HG03045 (cell line): Measurements from ENCODE around the gene SRC.

Experiments used
- ATAC-seq: cut with Tn5 transposase; IDR thresholded peaks from one replicate; pipeline ENCODE4 v1.9.1; 2021; ENCODE audit warnings: mild to moderate bottlenecking, moderate library complexity; ENCODE audit not compliant: unreplicated experiment

Gene SRC

GRCh38 chr20:37393863-37394542, 48.1 kb downstream of the SRC start:
- ATAC-seq = no peak

GRCh38 chr20:37394543-37395409, 48.8 kb downstream of the SRC start:
- no peak for ATAC-seq

GRCh38 chr20:37395410-37395797, 49.5 kb downstream of the SRC start:
- ATAC-seq = no peak

- ATAC-seq = no peak
Observed at GRCh38 chr20:37395921-37396415, 50.0 kb downstream of the SRC start.

- ATAC-seq = no peak
Observed at GRCh38 chr20:37396416-37397075, 50.6 kb downstream of the SRC start.

GRCh38 chr20:37397076-37397953, 51.4 kb downstream of the SRC start:
- no peak for ATAC-seq

GRCh38 chr20:37397954-37398749, 52.2 kb downstream of the SRC start:
- ATAC-seq = no peak

- no peak for ATAC-seq
Observed at GRCh38 chr20:37398750-37399621, 53.0 kb downstream of the SRC start.

- ATAC-seq = no peak
Observed at GRCh38 chr20:37401282-37401929, 55.5 kb downstream of the SRC start.

- ATAC-seq = no peak
Observed at GRCh38 chr20:37401930-37402675, 56.2 kb downstream of the SRC start.

- no peak for ATAC-seq
Observed at GRCh38 chr20:37403107-37404033, 57.4 kb downstream of the SRC start.

GRCh38 chr20:37404461-37404890, 58.5 kb downstream of the SRC start:
- ATAC-seq = no peak

GRCh38 chr20:37405351-37405897, 59.5 kb downstream of the SRC start:
- no peak for ATAC-seq

- ATAC-seq = no peak
Observed at GRCh38 chr20:37406010-37406998, 60.4 kb downstream of the SRC start.

GRCh38 chr20:37407019-37407566, 61.2 kb downstream of the SRC start:
- no peak for ATAC-seq
